Stimulated activated CD4-positive, alpha-beta T cell treated with anti-CD3 and anti-CD28 coated beads, Interleukin-4, amount 100 ng/mL, for 48 hours (primary cell): ENCODE data around the gene SLC39A1.
"Not testable (repeated sequence)": the region's sequence is repeated elsewhere in the genome, so short reads cannot be mapped to it uniquely, and the experiment has no call there.

ENCODE experiments used
- DNase-seq, 2 donors: peaks; one replicate each; pipeline ENCODE4 v3.0.0-alpha.2; 2020; ENCODE audit warnings: low read depth in 2 of 2

The SLC39A1 gene

DNA sequence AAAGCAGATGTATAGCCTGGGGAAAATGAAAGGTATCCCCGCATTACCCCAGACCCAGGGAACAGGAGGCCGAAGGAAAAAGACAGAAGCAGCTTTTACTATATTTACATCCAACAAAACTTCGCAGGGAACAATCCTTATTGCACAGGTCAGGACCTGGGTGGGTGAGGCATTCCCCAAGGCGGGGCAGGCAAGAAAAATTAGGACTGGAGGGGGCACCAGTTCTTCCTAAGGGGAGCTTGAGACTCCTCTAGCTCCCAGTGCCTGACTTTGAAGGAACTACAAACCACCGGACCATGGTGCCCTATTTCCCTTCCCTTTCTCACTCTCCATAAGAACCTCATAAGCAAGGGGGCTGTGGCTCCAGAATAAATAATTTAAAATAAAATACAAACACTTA lies 33.9 kb downstream of the SLC39A1 start:
- no peak for DNase-seq

DNA sequence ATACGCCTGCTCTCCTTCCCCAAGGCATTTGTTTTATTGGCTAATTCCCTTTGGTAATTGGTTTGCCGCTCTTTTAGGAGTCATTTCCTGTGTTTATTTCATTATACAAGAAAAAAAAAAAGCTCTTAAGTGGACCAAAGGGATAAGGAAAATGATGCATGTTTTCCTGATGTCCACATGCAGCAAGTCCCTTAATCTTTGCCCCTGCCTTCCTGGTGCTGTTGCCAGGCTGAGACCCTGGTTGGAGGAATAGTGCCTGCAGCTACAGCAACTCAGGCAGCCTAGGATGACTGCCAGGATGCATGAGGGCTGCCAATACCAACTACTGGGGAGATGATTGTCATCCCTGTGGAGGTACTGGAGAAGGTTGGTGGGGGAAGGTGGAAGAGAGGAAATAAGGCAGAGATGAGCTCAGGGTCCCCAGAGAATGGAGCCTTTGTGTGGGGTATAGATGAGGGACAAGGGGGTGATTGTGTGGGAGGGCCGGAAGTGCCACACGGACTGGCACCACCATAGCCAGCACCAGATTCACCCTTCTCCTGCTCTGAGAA lies 34.5 kb downstream of the SLC39A1 start:
- DNase-seq: no peak

DNA sequence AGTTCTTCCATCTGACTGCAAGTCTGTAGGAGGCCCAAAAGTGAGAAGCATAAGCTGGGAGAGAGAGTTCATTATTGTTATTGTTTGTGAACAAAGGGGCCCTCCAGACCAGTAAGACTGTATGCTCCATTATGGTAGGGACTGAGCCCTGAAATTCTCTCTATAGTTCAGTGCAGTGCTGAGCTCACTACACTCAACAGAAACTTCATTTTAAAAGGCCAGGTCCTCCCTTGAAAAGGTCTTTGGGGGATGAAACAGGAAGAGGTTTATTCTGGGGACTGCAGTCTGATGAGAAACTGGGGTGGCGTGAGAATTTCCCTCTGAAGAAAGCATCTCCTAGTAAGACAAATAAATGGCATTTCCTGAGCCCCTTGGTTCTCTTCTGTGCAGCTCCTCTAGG lies 35.1 kb downstream of the SLC39A1 start:
- no peak for DNase-seq

DNA sequence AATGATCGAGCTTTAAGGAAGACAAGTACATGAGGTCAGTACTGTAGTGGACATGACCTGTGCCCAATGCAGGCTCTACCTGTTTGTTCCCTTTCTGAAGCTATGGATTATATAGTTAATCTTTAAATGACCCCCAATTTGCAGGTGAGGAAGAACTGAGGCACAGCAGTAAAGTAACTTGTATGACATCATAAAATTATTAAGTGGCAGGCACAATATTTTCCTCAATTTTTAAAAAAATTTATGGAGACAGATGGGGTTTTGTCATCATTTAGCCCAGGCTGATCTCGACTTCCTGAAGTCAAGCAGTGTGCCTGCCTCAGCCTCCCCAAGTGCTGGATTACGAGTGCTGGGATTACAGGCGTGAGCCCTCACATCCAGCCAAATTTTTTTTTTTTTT lies 36.9 kb downstream of the SLC39A1 start:
- no peak for DNase-seq

DNA sequence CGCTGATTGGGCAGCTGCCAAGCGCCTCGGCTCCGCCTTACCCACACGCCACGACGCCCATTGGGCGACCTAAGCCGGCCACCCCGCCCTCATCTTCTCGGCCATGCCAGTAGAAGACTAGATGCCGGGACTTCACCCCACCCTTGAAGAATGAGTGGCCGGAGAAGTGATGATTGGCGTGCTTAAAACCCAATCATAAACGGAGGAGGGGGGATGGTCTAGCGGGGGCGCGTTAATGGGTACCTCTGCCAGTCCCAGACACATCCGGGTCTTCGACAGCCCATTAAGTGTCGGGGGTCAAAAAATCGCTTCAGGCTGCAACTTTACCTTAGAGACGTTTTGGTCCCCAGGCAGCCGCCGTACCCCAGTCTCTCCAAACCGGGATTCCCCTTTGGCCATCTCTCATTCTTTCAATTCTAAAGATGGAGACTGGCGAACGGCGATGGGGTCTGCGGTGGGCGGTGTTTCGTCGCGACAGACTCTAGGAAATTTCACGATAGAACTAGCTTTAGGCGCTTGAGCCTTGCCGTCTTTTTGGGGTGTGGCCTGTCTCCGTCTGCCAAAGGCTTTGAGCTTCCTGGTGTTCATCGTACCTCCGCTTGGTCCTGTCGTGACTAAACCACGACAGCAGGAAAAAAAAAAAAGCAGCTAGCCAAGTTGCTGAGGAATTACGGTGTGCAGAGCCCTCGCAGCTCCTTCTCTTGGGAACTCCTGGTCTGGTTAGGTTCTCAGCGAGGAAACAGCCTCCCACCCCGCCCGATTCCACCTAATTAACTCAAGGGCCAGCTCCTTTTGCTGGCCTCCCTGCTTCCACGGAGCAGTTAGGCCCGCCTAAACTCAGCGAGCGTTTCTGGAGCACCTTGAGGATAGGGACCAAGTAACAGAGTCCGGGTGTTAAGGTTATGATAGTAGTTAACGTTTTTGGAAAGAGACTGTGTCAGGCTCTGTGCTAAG lies 40.1 kb downstream of the SLC39A1 start, which contains the start of gene GATAD2B:
GATAD2B (minus strand) TSS at position 1 of the 954 bp plus-strand sequence. CDS start 94,625 bp downstream, outside the sequence.
- peak; percentile 95 to 99 for DNase-seq

DNA sequence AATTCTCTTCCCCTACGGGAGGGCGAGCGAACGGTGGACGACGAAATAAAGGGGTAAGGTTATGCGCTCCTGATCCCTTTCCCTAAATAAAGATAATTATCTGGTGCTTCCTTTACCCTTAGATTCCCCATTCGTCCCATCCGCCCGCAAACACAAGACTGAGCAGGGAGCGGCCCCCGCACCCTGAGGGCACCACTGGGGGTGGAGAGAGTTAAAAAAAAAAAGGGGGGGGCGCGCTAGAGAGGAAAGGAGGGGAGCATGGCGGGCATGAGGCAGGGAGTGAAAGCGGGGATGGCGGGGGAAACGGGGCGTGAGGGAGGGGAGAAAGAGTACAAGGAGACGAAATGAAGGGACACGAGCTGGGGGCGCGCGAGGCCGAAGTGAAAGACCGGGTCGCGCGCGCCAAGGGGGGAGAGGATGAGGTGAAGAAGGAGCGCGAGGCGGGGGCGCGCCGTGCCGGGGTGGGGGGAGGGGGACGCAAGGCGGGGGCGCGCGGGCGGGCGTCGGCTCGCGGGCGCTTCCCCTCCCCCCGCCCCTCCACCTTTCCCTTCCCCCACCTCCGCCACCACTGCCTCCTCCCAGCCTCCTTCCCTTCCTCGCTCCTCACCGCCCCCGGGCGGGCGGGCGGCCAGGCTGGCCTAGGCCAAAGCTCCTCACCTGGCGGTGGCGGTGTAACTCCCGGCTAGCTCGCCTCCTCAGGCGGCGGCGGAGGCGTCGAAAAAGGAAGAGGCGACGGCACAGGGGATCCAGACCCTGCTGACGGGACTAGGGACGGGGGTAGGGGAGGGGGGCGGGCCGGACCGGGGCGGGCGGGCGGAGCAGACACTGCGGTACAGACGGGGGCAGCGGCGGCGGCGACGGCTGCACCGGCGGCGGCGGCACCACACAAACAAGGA lies 41.0 kb downstream of the SLC39A1 start:
- peak; percentile 54 to 64 for DNase-seq

DNA sequence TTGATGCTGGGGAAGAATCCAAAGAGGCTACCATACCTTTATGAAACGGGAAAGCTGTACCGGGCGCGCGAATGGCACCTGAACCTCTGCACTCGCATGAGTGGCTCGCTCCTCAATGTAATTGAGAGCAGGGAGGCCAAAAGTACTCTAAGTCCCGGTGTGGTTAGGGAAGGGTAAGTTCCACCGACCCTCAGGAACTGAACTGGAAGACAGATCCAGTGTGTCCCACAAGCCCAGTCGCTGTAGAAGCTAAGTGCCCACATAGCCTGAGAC lies 41.6 kb downstream of the SLC39A1 start:
- no peak for DNase-seq

DNA sequence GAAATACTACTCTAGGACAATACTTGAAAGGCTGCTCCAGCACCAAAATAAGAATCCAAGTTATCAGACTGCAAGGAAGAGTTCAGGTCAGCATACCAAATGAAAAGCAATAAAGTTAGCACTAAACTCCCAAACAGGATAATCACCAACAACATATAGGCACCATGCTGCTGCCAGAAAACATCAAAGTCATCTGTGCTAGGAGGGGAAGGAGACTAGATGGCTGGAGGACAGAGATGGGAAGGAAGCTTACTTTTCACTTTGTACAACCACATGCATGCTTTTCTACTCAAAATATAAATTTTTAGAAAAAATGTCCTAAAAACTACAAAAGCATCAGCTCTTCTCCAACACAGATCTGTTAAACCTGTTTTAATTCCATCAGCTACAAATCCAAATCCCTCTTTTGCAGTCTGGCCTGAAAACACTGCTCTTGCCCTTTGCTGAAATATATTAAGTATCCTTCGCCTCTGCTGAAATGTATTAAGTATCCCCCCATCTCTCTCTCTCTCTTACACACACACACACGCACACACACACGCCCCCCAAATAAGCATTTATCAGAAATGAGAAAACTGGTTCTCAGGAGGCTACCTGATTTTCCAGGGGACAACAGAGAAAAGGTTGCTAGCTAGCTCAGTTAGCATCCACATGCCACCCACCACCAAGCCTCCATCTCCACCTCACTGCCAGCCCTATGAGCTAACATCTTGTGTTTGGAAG lies 42.1 kb downstream of the SLC39A1 start:
- no peak for DNase-seq

DNA sequence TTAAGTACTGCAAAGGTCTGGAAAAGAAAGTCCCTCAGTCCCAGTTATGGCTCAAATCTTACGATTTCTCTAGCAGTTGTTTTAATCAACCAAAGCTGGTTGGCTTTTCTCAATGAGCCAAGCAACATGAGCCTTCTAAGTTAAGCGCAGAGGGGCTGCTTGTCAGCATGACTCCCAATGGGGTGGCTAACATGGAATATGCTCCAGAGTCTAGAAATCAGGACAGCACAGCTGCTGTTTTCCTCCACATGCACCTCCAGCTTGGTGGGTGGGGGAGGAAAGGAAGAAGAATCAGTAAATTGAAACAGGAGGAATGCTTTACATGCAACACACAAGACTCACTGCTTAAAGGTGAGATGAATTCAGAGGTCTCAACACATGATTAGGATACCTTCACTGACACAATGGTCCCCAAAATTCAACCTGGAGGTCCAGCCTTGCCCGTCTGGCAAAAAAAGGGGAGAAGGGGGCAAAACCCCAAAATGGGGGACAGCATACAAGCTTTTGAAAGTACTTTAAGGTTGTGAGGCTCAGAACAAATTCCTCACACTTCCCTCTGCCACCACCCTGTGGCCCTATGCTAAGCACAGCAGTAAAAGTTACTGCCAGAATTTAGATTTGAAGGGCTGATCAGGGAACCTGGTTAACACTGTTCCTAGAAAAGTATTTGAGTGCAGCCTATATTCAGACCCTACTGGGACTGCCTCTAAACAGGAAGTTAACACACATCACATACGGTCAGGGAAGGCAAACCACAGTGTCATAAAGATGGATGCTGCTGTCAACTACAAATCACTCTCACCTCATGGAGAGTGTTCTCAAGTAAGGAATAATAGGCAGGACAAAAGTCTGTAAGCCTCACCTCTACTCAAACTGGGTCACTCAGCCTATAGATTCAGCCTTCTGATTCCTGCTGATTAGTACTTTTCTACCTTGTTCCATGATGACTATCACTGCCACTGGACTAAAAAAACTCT lies 43.2 kb downstream of the SLC39A1 start:
- DNase-seq: no peak

DNA sequence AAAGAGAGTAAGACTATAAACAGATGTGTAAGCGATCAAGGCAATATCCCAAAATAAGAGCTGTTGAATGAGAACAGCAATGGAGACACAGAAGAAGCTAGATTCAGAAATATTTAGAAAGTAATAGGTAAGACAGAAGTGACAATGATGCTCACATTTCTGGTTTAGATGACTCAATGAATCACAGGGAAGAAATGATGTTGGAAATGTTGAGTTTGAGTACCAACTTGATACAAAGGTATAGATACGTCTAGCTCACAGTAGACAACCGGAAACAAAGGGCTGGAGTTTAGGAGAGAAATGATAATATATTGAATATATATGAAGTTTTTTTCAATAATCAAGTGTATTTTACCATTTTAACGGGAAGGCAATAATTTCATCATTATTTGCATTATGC lies 47.0 kb downstream of the SLC39A1 start:
- no peak for DNase-seq

DNA sequence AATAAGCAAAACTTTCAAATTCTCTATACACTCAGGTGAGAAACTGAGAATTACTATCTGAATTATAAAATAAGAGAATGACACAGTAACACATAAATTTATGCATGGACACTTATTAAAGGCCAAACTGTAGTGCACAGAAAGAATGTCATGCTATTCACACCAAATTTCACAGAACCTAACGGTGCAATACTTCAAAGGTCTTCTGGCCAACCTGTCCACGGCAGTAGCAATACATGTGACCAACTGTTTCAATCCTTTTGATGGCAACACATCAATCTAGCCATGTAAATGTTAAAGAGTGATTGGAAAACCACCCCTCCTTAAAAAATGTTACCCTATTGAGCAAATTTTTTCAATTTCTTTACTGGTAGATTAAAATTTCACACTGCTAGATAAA lies 51.0 kb downstream of the SLC39A1 start:
- no peak for DNase-seq

DNA sequence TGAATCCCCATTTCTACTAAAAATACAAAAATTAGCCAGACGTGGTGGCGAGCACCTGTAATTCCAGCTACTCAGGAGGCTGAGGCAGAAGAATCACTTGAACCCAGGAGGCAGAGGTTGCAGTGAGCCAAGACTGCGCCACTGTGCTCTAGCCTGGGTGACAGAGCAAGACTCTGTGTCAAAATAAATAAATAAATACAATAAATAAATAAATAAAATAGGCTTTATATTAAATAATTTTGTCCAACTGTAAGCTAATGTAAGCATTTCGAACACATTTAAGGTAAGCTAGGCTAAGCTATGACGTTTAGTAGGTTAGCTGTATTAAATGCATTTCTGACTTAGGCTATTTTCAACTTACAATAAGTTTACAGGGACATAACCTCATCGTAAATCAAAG lies 52.8 kb downstream of the SLC39A1 start:
- DNase-seq: not testable (repeated sequence)
